ENCODE results near the gene STX16. TPM values are rescaled to one million over a fixed set of nuclear protein-coding genes. Genes with fewer than 3 reads are reported as not detected.
A peak's percentile ranks its signal among the peaks of the same experiment; 100 is the strongest.

Gene STX16
- total RNA-seq, 4 donors from 2014 or later, result 52.3 to 146 (median 77.0) TPM

DNA sequence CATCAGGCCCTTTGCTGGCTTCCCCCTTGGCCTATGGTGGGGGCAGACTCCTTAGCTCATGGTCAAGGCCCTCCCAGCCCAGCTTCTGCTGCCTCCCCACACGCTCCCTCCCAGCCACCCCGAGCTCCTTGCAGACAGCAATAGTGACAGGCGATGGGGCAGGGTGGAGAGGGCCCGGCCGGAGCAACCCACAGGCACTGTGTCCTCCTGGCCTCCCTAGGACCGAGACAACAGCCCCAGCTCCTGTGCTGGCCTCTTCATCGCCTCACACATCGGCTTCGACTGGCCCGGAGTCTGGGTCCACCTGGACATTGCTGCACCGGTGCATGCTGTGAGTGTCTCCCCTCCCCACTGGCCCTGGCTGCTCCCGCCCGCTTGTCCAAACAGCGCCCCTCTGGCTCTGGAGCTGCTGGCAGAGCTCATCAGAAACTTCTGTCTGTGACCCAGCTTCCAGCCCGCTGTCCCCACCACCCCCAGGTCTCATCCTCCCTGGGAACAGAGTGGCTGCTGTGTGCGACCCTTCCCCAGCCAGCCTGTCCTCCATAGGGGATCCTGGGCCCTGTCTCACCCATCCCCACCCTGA lies 63.3 kb downstream of the STX16 start:
- intact Hi-C loops (cut with DNase I; ENCODE audit: low total_unique reads) (no loop called here), in situ Hi-C loops (cut with MboI; ENCODE audit: low pct_ligation_motif_present in 1 of 4, low pct_unique_long_range_greater_than_20kb in 1 of 4, low sequenced_read_pairs in 3 of 4) (no loop called here)
- Histone ChIP-seq H3K27ac (no peak overlapping the region), H3K9me3 (no peaks in the 10 kb centered on the region), H3K27me3 (no peaks in the 10 kb centered on the region), H3K4me3 (no peak overlapping the region), H3K4me1 (no peaks in the 10 kb centered on the region), H3K36me3 (no peaks in the 10 kb centered on the region)
- 92% methylated on average over 16 of the region's 16 CpGs; no CpG with 5 or more reads in 1 of the 2 donors for WGBS, 2 donors (ENCODE audit: low coverage in 1 of 2)
- TF ChIP-seq POLR2AphosphoS5 (IDR thresholded peaks at IDR 0.05) (no peak), CTCF (IDR thresholded peaks at IDR 0.05) (no peak), EP300 (IDR thresholded peaks at IDR 0.05; ENCODE audit: low read depth) (no peak), POLR2A (IDR thresholded peaks at IDR 0.05) (no peak)
- peak; percentile 7 for DNase-seq

DNA sequence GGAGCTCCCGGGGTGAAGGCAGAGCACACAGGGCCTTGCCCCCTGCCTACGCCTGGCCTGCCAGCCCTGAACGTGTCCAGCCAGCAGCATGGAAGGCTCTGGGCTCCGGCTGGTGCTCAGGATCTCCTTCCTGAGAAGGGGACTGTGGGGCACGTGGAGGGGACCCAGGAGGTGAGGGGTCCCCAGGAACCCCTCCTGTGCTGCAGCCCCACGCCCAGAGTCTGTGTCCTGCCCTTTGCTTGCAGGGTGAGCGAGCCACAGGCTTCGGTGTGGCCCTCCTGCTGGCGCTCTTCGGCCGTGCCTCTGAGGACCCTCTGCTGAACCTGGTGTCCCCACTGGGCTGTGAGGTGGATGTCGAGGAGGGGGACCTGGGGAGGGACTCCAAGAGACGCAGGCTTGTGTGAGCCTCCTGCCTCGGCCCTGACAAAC lies 63.9 kb downstream of the STX16 start:
- Histone ChIP-seq H3K4me1 (no peaks in the 10 kb centered on the region), H3K4me3 (no peak overlapping the region), H3K27me3 (no peaks in the 10 kb centered on the region), H3K9me3 (no peaks in the 10 kb centered on the region), H3K27ac (no peak overlapping the region), H3K36me3 (no peaks in the 10 kb centered on the region)
- intact Hi-C loops (cut with DNase I; ENCODE audit: low total_unique reads) (no loop called here), in situ Hi-C loops (cut with MboI; ENCODE audit: low pct_ligation_motif_present in 1 of 4, low pct_unique_long_range_greater_than_20kb in 1 of 4, low sequenced_read_pairs in 3 of 4) (no loop called here)
- DNase-seq, result no peak
- TF ChIP-seq EP300 (IDR thresholded peaks at IDR 0.05; ENCODE audit: low read depth) (no peak), POLR2A (IDR thresholded peaks at IDR 0.05) (no peak), POLR2AphosphoS5 (IDR thresholded peaks at IDR 0.05) (no peak), CTCF (IDR thresholded peaks at IDR 0.05) (no peak)
- 92% methylated on average over 13 of the region's 14 CpGs; no CpG with 5 or more reads in 1 of the 2 donors for WGBS, 2 donors (ENCODE audit: low coverage in 1 of 2)

DNA sequence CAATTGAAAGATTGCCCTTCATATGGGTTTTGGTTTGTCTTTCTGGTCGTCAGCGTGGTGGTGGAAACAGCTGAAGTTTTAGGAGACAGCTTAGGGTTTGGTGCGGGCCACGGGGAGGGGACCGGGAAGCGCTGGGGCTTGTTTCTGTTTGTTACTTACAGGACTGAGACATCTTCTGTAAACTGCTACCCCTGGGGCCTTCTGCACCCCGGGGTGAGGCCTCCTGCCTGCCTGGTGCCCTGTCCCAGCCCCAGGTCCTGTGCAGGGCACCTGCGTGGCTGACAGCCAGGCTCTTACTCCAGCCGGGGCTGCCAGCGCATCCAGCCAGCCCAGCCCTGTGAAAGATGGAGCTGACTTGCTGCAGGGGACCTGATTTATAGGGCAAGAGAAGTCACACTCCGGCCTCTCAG lies 64.3 kb downstream of the STX16 start:
- no peak for TF ChIP-seq EP300 (IDR thresholded peaks at IDR 0.05; ENCODE audit: low read depth)
- TF ChIP-seq POLR2AphosphoS5 (IDR thresholded peaks at IDR 0.05), result no peak
- TF ChIP-seq POLR2A (IDR thresholded peaks at IDR 0.05), result no peak
- no peak for TF ChIP-seq CTCF (IDR thresholded peaks at IDR 0.05)
- WGBS, 2 donors (ENCODE audit: low coverage in 1 of 2), result 60 to 76% methylated on average over 1 to 10 of the region's 11 CpGs
- in situ Hi-C loops (cut with MboI; ENCODE audit: low pct_ligation_motif_present in 1 of 4, low pct_unique_long_range_greater_than_20kb in 1 of 4, low sequenced_read_pairs in 3 of 4) (no loop called here), intact Hi-C loops (cut with DNase I; ENCODE audit: low total_unique reads) (no loop called here)
- DNase-seq, result no peak
- H3K27me3 ChIP-seq, result no peaks in the 10 kb centered on the region
- H3K9me3 ChIP-seq, result no peaks in the 10 kb centered on the region
- no peaks in the 10 kb centered on the region for H3K4me1 ChIP-seq
- H3K36me3 ChIP-seq, result no peaks in the 10 kb centered on the region
- no peak overlapping the region for H3K4me3 ChIP-seq
- H3K27ac ChIP-seq, result no peak overlapping the region

GRCh38 chr20:58715801-58716475 lies 64.9 kb downstream of the STX16 start:
- Histone ChIP-seq H3K27ac (no peak overlapping the region), H3K9me3 (no peaks in the 10 kb centered on the region), H3K36me3 (no peaks in the 10 kb centered on the region), H3K4me3 (no peak overlapping the region), H3K4me1 (no peaks in the 10 kb centered on the region), H3K27me3 (no peaks in the 10 kb centered on the region)
- no peak for DNase-seq
- 87% methylated on average over 14 of the region's 18 CpGs; no CpG with 5 or more reads in 1 of the 2 donors for WGBS, 2 donors (ENCODE audit: low coverage in 1 of 2)
- in situ Hi-C loops (cut with MboI; ENCODE audit: low pct_ligation_motif_present in 1 of 4, low pct_unique_long_range_greater_than_20kb in 1 of 4, low sequenced_read_pairs in 3 of 4) (no loop called here), intact Hi-C loops (cut with DNase I; ENCODE audit: low total_unique reads) (no loop called here)
- TF ChIP-seq CTCF (IDR thresholded peaks at IDR 0.05) (no peak), EP300 (IDR thresholded peaks at IDR 0.05; ENCODE audit: low read depth) (no peak), POLR2A (IDR thresholded peaks at IDR 0.05) (no peak), POLR2AphosphoS5 (IDR thresholded peaks at IDR 0.05) (no peak)
